ENCODE results near the gene NDUFC2. TPM values are rescaled to one million over a fixed set of nuclear protein-coding genes. Genes with fewer than 3 reads are reported as not detected.

Gene NDUFC2
- total RNA-seq: 100 to 1,000 TPM; 174 to 187 TPM

- Mint-ChIP-seq H3K27me3 (no peaks in the 10 kb centered on the region), H3K4me3 (peak within 1 kb of the TSS; percentile 92), H3K4me1 (ENCODE audit: low read depth in 2 of 2) (peaks cover 40 to 45% of the 10 kb centered on the region in 2 donors), H3K36me3 (no peaks in the 10 kb centered on the region), H3K27ac (peak within 1 kb of the TSS; percentile 62 to 65), H3K9me3 (no peaks in the 10 kb centered on the region)
- DNase-seq (ENCODE audit: low spot score) (peak; percentile 82), ATAC-seq (peak; percentile 90 to 91)
Observed at GRCh38 chr11:78079232-78080083, at the start of gene NDUFC2. Gene NDUFC2 (minus strand): TSS chr11:78079862. CDS start chr11:78079744, 118 bp downstream.

- Mint-ChIP-seq H3K9me3 (no peaks in the 10 kb centered on the region), H3K27me3 (no peaks in the 10 kb centered on the region), H3K27ac (no peak overlapping the region), H3K4me1 (ENCODE audit: low read depth in 2 of 2) (peaks cover 0 to 4% of the 10 kb centered on the region in 2 donors), H3K36me3 (no peaks in the 10 kb centered on the region), H3K4me3 (no peak overlapping the region)
- ATAC-seq (no peak), DNase-seq (ENCODE audit: low spot score) (no peak)
Observed at GRCh38 chr11:78127403-78127802, 47.7 kb upstream of the NDUFC2 start.

- ATAC-seq (no peak), DNase-seq (ENCODE audit: low spot score) (no peak)
- H3K27me3 Mint-ChIP-seq: no peaks in the 10 kb centered on the region
- H3K9me3 Mint-ChIP-seq: no peaks in the 10 kb centered on the region
- H3K27ac Mint-ChIP-seq: no peak overlapping the region
- H3K4me3 Mint-ChIP-seq: no peak overlapping the region
- peaks cover 17% of the 10 kb centered on the region for H3K36me3 Mint-ChIP-seq
- H3K4me1 Mint-ChIP-seq (ENCODE audit: low read depth in 2 of 2): peaks cover 0 to 2% of the 10 kb centered on the region in 2 donors
Observed at GRCh38 chr11:78112582-78113275, 33.1 kb upstream of the NDUFC2 start.

GRCh38 chr11:78111298-78111697 lies 31.6 kb upstream of the NDUFC2 start:
- Mint-ChIP-seq H3K27me3 (no peaks in the 10 kb centered on the region), H3K9me3 (no peaks in the 10 kb centered on the region), H3K4me3 (no peak overlapping the region), H3K4me1 (ENCODE audit: low read depth in 2 of 2) (peaks cover 0 to 2% of the 10 kb centered on the region in 2 donors), H3K36me3 (peaks cover 17% of the 10 kb centered on the region), H3K27ac (no peak overlapping the region)
- ATAC-seq (no peak), DNase-seq (ENCODE audit: low spot score) (no peak)

GRCh38 chr11:78110830-78111229 lies 31.2 kb upstream of the NDUFC2 start:
- no peak overlapping the region for H3K27ac Mint-ChIP-seq
- no peaks in the 10 kb centered on the region for H3K27me3 Mint-ChIP-seq
- ATAC-seq (no peak), DNase-seq (ENCODE audit: low spot score) (no peak)
- H3K36me3 Mint-ChIP-seq: peaks cover 17% of the 10 kb centered on the region
- H3K9me3 Mint-ChIP-seq: no peaks in the 10 kb centered on the region
- H3K4me1 Mint-ChIP-seq (ENCODE audit: low read depth in 2 of 2): peaks cover 0 to 2% of the 10 kb centered on the region in 2 donors
- H3K4me3 Mint-ChIP-seq: no peak overlapping the region

GRCh38 chr11:78110351-78110750 lies 30.7 kb upstream of the NDUFC2 start:
- no peaks in the 10 kb centered on the region for H3K27me3 Mint-ChIP-seq
- no peak overlapping the region for H3K27ac Mint-ChIP-seq
- no peaks in the 10 kb centered on the region for H3K9me3 Mint-ChIP-seq
- H3K4me3 Mint-ChIP-seq: no peak overlapping the region
- ATAC-seq: no peak
- DNase-seq (ENCODE audit: low spot score): no peak
- peaks cover 0 to 2% of the 10 kb centered on the region in 2 donors for H3K4me1 Mint-ChIP-seq (ENCODE audit: low read depth in 2 of 2)
- H3K36me3 Mint-ChIP-seq: peaks cover 17% of the 10 kb centered on the region

GRCh38 chr11:78109081-78110015 lies 29.7 kb upstream of the NDUFC2 start:
- DNase-seq (ENCODE audit: low spot score): no peak
- Mint-ChIP-seq H3K27ac (no peak overlapping the region), H3K4me1 (ENCODE audit: low read depth in 2 of 2) (peaks cover 0 to 2% of the 10 kb centered on the region in 2 donors), H3K36me3 (peaks cover 17% of the 10 kb centered on the region), H3K9me3 (no peaks in the 10 kb centered on the region), H3K4me3 (no peak overlapping the region), H3K27me3 (no peaks in the 10 kb centered on the region)
- no peak for ATAC-seq

- DNase-seq (ENCODE audit: low spot score) (no peak), ATAC-seq (no peak)
- no peaks in the 10 kb centered on the region for H3K27me3 Mint-ChIP-seq
- peaks cover 21% of the 10 kb centered on the region for H3K36me3 Mint-ChIP-seq
- no peaks in the 10 kb centered on the region for H3K9me3 Mint-ChIP-seq
- H3K4me1 Mint-ChIP-seq (ENCODE audit: low read depth in 2 of 2): no peaks in the 10 kb centered on the region
- H3K27ac Mint-ChIP-seq: no peak overlapping the region
- H3K4me3 Mint-ChIP-seq: no peak overlapping the region
Observed at GRCh38 chr11:78100676-78101472, 21.2 kb upstream of the NDUFC2 start.

GRCh38 chr11:78100261-78100660 lies 20.6 kb upstream of the NDUFC2 start:
- Mint-ChIP-seq H3K27ac (no peak overlapping the region), H3K36me3 (peaks cover 21% of the 10 kb centered on the region), H3K4me1 (ENCODE audit: low read depth in 2 of 2) (no peaks in the 10 kb centered on the region), H3K27me3 (no peaks in the 10 kb centered on the region), H3K4me3 (no peak overlapping the region), H3K9me3 (no peaks in the 10 kb centered on the region)
- ATAC-seq (no peak), DNase-seq (ENCODE audit: low spot score) (no peak)

- no peak for ATAC-seq
- Mint-ChIP-seq H3K4me1 (ENCODE audit: low read depth in 2 of 2) (peaks cover 2 to 3% of the 10 kb centered on the region in 2 donors), H3K27me3 (no peaks in the 10 kb centered on the region), H3K9me3 (no peaks in the 10 kb centered on the region), H3K4me3 (no peak overlapping the region), H3K36me3 (peaks cover 21% of the 10 kb centered on the region), H3K27ac (peak overlapping the region in 1 of 2 donors; percentile 26)
- DNase-seq (ENCODE audit: low spot score): no peak
Observed at GRCh38 chr11:78099666-78100065, 20.0 kb upstream of the NDUFC2 start.

GRCh38 chr11:78097666-78098385 lies 18.2 kb upstream of the NDUFC2 start:
- Mint-ChIP-seq H3K4me1 (ENCODE audit: low read depth in 2 of 2) (peaks cover 8 to 12% of the 10 kb centered on the region in 2 donors), H3K9me3 (no peaks in the 10 kb centered on the region), H3K36me3 (peaks cover 21% of the 10 kb centered on the region), H3K4me3 (no peak overlapping the region), H3K27me3 (no peaks in the 10 kb centered on the region), H3K27ac (no peak overlapping the region)
- DNase-seq (ENCODE audit: low spot score): no peak
- ATAC-seq: no peak

- peaks cover 8 to 12% of the 10 kb centered on the region in 2 donors for H3K4me1 Mint-ChIP-seq (ENCODE audit: low read depth in 2 of 2)
- peak overlapping the region; percentile 71 for H3K4me3 Mint-ChIP-seq
- peaks cover 2% of the 10 kb centered on the region for H3K36me3 Mint-ChIP-seq
- H3K27me3 Mint-ChIP-seq: no peaks in the 10 kb centered on the region
- no peaks in the 10 kb centered on the region for H3K9me3 Mint-ChIP-seq
- DNase-seq (ENCODE audit: low spot score) (peak; percentile 74), ATAC-seq (peak; percentile 96 to 97)
- H3K27ac Mint-ChIP-seq: peak overlapping the region; percentile 84 to 92
Observed at GRCh38 chr11:78094250-78094649, 14.6 kb upstream of the NDUFC2 start.
